HG03060 (cell line): Measurements from ENCODE around the gene FUT7.
A peak's percentile ranks its signal among the peaks of the same experiment; 100 is the strongest.

Experiments used
- ATAC-seq: cut with Tn5 transposase; IDR thresholded peaks from one replicate; pipeline ENCODE4 v1.9.1; 2021; ENCODE audit warnings: low read depth, moderate number of reproducible peaks; ENCODE audit not compliant: unreplicated experiment

Gene FUT7

GRCh38 chr9:137031904-137032640 is at the start of gene FUT7:
Gene FUT7 (minus strand): TSS chr9:137032088. CDS start chr9:137031991, 97 bp downstream.
- ATAC-seq = no peak

GRCh38 chr9:137080260-137081122 is 48.6 kb upstream of the FUT7 start:
- no peak for ATAC-seq

GRCh38 chr9:137079401-137079787 is 47.5 kb upstream of the FUT7 start:
- no peak for ATAC-seq

- no peak for ATAC-seq
These were observed 47.0 kb upstream of the FUT7 start for GRCh38 chr9:137078701-137079400.

- ATAC-seq = no peak
These were observed 46.1 kb upstream of the FUT7 start for GRCh38 chr9:137077758-137078693.

- ATAC-seq = no peak
These were observed 45.3 kb upstream of the FUT7 start, which contains the start of gene UAP1L1 for GRCh38 chr9:137077010-137077747. Gene UAP1L1 (plus strand): TSS chr9:137077517. CDS start chr9:137077533, 16 bp downstream.

GRCh38 chr9:137076636-137077009 is 44.7 kb upstream of the FUT7 start:
- no peak for ATAC-seq

- ATAC-seq = no peak
These were observed 43.4 kb upstream of the FUT7 start for GRCh38 chr9:137075275-137075775.

- ATAC-seq = no peak
These were observed 42.9 kb upstream of the FUT7 start for GRCh38 chr9:137074657-137075274.

GRCh38 chr9:137073992-137074399 is 42.1 kb upstream of the FUT7 start:
- no peak for ATAC-seq

GRCh38 chr9:137071282-137071681 is 39.4 kb upstream of the FUT7 start:
- no peak for ATAC-seq

- no peak for ATAC-seq
These were observed 39.0 kb upstream of the FUT7 start for GRCh38 chr9:137070906-137071275.

- peak; percentile 61 for ATAC-seq
These were observed 38.5 kb upstream of the FUT7 start, which contains the start of gene SAPCD2 for GRCh38 chr9:137070201-137070905. Gene SAPCD2 (minus strand): TSS chr9:137070557. CDS start chr9:137070460, 97 bp downstream.

- ATAC-seq = no peak
These were observed 37.7 kb upstream of the FUT7 start for GRCh38 chr9:137069508-137070091.

GRCh38 chr9:137068539-137069507 is 36.9 kb upstream of the FUT7 start:
- ATAC-seq = no peak

- ATAC-seq = no peak
These were observed 36.1 kb upstream of the FUT7 start for GRCh38 chr9:137067860-137068538.
